ENCODE data around the gene SH3GL1. TPM values are rescaled to one million over a fixed set of nuclear protein-coding genes. Genes with fewer than 3 reads are reported as not detected.

Gene SH3GL1
- total RNA-seq, 4 donors from 2014 or later: 11.8 to 69.3 (median 29.5) TPM

DNA sequence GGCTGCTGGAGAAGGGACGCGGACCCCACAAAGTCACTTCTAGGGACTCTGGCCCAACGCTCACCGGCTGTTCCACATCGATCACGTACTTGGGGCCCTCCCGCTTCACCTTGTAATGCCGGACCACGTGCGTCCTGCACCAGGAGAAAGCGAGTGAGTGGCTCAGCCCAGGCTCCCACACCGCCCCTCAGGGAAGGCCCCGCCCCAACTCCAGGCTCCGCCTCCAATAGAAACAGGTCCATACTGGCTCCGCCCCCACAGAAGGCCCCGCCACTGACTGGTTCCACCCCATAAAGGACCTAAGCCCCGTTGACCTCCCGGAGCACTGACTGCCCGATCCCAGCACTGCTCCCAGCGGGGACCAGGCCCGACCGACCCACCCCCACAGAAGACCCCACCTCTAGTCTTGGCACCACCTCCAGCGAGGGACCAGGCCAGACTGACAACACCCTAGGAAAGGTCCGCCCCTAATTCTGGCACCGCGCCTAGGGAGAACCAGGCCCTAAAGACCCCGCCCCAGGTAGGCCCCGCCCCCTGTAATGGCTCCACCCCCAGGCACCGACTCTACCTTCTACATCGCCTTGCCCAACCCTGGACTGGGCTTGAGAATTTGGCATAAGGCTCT lies 73.0 kb downstream of the SH3GL1 start:
- no peaks in the 10 kb centered on the region for H3K9me3 ChIP-seq
- TF ChIP-seq, protein P1, sequence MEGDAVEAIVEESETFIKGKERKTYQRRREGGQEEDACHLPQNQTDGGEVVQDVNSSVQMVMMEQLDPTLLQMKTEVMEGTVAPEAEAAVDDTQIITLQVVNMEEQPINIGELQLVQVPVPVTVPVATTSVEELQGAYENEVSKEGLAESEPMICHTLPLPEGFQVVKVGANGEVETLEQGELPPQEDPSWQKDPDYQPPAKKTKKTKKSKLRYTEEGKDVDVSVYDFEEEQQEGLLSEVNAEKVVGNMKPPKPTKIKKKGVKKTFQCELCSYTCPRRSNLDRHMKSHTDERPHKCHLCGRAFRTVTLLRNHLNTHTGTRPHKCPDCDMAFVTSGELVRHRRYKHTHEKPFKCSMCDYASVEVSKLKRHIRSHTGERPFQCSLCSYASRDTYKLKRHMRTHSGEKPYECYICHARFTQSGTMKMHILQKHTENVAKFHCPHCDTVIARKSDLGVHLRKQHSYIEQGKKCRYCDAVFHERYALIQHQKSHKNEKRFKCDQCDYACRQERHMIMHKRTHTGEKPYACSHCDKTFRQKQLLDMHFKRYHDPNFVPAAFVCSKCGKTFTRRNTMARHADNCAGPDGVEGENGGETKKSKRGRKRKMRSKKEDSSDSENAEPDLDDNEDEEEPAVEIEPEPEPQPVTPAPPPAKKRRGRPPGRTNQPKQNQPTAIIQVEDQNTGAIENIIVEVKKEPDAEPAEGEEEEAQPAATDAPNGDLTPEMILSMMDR (IDR thresholded peaks at IDR 0.05): no peak
- TF ChIP-seq POLR2A (IDR thresholded peaks at IDR 0.05): no peak
- intact Hi-C loops (cut with DNase I; ENCODE audit: low total_unique reads): no loop called here
- H3K4me3 ChIP-seq: peak overlapping the region; percentile 29 to 45
- H3K27ac ChIP-seq: peak overlapping the region in 1 of 2 donors; percentile 65
- H3K36me3 ChIP-seq: no peaks in the 10 kb centered on the region
- H3K4me1 ChIP-seq: peaks cover 0 to 11% of the 10 kb centered on the region in 2 donors
- no peaks in the 10 kb centered on the region for H3K27me3 ChIP-seq
- peak; percentile 69 to 88 for DNase-seq

DNA sequence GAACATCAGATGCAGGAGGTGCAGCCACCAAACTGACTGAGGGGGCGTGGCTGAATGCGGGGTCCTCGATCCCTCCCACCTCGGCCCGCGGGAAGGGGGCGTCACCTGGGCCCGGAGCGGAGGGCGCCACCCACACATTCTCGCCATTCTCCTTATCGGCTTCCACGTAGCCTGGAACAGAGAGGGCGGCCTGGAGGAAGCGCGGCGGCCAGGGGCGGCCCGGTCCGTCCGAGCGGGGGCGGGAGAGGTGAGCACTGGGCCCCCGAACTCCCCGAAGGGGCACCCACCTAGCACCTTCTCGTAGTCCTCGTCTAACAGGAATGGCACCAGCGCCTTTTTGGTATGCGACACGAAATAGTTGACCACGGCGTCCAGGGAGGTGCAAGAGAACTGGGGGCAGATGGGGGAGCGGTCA lies 73.5 kb downstream of the SH3GL1 start:
- Histone ChIP-seq H3K27me3 (no peaks in the 10 kb centered on the region), H3K36me3 (no peaks in the 10 kb centered on the region), H3K4me1 (peaks cover 0 to 11% of the 10 kb centered on the region in 2 donors), H3K9me3 (no peaks in the 10 kb centered on the region), H3K4me3 (peak overlapping the region in 1 of 2 donors; percentile 45), H3K27ac (peak overlapping the region in 1 of 2 donors; percentile 9)
- no peak for DNase-seq
- TF ChIP-seq, protein P1 (IDR thresholded peaks at IDR 0.05): no peak
- intact Hi-C loops (cut with DNase I; ENCODE audit: low total_unique reads): no loop called here

DNA sequence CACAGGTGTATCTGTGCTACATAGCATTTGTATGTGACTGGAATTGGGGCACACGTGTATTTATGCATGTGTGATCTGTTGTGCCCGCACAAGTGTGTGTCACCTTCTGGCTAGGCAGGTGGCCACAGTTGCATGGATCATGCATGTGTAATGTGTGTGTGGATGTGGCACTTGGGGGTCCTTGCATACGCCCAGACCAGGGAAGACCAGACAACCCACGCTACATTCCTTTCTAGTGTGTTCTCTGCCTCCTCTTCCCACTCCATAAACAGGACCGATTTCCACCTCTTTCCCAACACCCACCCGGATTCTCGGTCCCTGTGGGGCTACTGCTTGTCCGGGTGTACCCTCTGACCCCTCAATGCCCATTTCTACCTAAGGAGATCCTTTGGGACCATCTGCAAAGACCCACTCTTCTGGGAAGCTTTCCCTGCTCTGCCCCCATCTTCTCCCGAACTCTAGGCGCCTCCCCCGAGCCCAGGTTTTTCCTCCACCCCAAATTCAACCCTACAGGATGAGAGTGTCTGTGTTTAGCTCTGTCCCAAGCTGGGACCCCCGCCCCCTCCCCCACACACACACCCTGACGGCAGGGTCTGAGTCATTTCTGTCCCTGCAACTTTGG lies 74.0 kb downstream of the SH3GL1 start:
- DNase-seq: no peak
- H3K4me1 ChIP-seq: peaks cover 0 to 11% of the 10 kb centered on the region in 2 donors
- TF ChIP-seq, protein P1 (IDR thresholded peaks at IDR 0.05): no peak
- no peak for TF ChIP-seq POLR2A (IDR thresholded peaks at IDR 0.05)
- H3K27me3 ChIP-seq: no peaks in the 10 kb centered on the region
- H3K27ac ChIP-seq: no peak overlapping the region
- intact Hi-C loops (cut with DNase I; ENCODE audit: low total_unique reads): no loop called here
- H3K4me3 ChIP-seq: no peak overlapping the region
- H3K9me3 ChIP-seq: no peaks in the 10 kb centered on the region
- H3K36me3 ChIP-seq: no peaks in the 10 kb centered on the region

DNA sequence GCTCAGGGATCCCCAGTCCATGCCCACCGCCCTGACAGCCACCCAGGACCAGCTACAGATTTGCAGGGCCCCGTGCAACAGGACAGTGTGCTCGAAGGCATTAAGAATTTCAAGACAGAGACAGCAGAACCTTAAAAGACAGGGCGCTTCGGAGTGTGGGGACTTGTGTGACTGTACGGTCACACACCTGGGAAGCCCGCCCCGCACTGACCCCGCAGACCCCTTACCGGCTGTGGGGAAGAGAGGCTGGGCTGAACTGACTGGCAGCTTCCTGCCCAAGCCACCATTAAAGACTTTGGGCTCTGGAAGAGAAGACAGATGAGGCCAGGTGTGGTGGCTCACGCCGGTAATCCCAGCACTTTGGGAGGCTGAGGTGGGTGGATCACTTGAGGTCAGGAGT lies 76.1 kb downstream of the SH3GL1 start:
- no peak overlapping the region for H3K27ac ChIP-seq
- H3K27me3 ChIP-seq: no peaks in the 10 kb centered on the region
- H3K36me3 ChIP-seq: no peaks in the 10 kb centered on the region
- peaks cover 0 to 11% of the 10 kb centered on the region in 2 donors for H3K4me1 ChIP-seq
- intact Hi-C loops (cut with DNase I; ENCODE audit: low total_unique reads): no loop called here
- H3K9me3 ChIP-seq: no peaks in the 10 kb centered on the region
- TF ChIP-seq POLR2A (IDR thresholded peaks at IDR 0.05): no peak
- TF ChIP-seq, protein P1 (IDR thresholded peaks at IDR 0.05): no peak
- no peak for DNase-seq
- H3K4me3 ChIP-seq: no peak overlapping the region

DNA sequence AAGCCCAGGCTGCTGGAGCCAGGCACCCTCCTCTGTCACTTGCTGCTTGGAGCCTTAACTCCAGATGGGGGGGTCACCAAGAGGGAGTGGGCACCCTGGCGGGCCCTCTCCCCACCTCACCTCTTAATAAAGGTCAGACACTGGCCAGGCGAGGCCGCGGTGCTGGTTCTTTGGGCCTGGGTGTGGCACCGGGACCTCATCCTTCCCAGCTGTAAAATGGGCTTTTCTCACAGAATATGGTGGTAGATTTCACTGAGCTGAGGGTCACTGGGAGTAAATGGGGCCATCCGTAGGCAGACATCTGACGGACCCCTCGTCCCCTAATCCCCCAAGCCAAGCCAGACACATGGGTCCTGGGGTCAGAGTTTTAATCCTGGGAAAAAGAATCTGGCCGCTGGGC lies 76.7 kb downstream of the SH3GL1 start:
- H3K9me3 ChIP-seq: no peaks in the 10 kb centered on the region
- TF ChIP-seq, protein P1 (IDR thresholded peaks at IDR 0.05): no peak
- TF ChIP-seq POLR2A (IDR thresholded peaks at IDR 0.05): no peak
- H3K4me1 ChIP-seq: peaks cover 0 to 11% of the 10 kb centered on the region in 2 donors
- H3K36me3 ChIP-seq: no peaks in the 10 kb centered on the region
- H3K4me3 ChIP-seq: no peak overlapping the region
- no peak overlapping the region for H3K27ac ChIP-seq
- intact Hi-C loops (cut with DNase I; ENCODE audit: low total_unique reads): no loop called here
- H3K27me3 ChIP-seq: no peaks in the 10 kb centered on the region
- DNase-seq: no peak

Measured in uterus (tissue), 4 donors.